GM19193 (cell line): ENCODE data around the gene ZSWIM4.

Experiments used
- POLR2A ChIP-seq: IDR thresholded peaks from 4 replicates; pipeline ENCODE4 v1.6.1; 2011; ENCODE audit not compliant: insufficient read depth, insufficient read length; ENCODE audit errors: extremely low read depth

The ZSWIM4 gene

GRCh38 chr19:13823256-13823655 lies 28.0 kb downstream of the ZSWIM4 start:
- no peak for TF ChIP-seq POLR2A

- TF ChIP-seq POLR2A = no peak
Measured at GRCh38 chr19:13823901-13824300, 28.7 kb downstream of the ZSWIM4 start.

GRCh38 chr19:13824703-13825102 lies 29.5 kb downstream of the ZSWIM4 start:
- TF ChIP-seq POLR2A = no peak

GRCh38 chr19:13825489-13826441 lies 30.5 kb downstream of the ZSWIM4 start:
- no peak for TF ChIP-seq POLR2A

DNA sequence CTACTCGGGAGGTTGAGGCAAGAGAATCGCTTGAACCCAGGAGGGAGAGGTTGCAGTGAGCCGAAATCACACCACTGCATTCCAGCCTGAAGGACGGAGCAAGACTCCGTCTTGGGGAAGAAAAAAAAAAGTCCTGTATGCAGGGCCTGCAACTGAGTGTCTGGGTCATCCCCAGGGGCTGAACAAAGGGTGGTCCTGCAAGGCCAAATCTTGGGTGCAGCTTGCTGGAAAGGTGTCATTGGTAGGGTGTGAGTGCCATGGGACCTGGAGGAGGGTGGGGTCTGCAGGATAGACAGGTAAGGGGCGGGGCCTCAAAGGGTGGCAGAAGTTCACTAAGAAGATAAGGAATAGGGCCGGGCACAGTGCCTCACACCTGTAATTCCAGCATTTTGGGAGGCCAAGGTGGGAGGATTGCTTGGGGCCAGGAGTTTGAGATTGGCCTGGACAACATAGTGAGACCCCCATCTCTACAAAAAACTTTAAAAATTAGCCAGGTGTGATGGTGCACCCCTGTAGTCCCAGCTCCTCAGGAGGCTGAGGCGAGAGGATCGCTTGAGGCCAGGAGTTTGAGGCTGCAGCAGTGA lies 31.5 kb downstream of the ZSWIM4 start:
- TF ChIP-seq POLR2A = no peak

DNA sequence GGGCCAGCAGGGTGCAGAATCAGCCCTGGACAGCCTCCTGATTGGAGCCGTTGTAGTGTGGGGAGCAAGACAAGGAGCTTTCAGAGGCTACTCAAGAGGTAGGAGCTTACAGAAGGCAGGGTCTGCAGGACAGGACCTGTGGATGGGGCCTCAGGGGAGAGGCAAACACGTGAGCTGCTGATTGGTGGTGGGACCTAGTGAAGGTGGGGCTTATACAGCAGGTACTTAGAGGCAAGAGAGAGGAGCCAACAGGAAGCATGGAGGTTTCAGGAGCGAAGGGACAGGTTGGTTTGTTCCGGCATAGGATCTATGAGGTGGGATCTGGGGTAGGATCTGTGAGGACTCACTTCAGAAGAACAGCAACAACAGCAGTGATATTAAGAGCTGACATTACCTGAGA lies 32.4 kb downstream of the ZSWIM4 start:
- no peak for TF ChIP-seq POLR2A

DNA sequence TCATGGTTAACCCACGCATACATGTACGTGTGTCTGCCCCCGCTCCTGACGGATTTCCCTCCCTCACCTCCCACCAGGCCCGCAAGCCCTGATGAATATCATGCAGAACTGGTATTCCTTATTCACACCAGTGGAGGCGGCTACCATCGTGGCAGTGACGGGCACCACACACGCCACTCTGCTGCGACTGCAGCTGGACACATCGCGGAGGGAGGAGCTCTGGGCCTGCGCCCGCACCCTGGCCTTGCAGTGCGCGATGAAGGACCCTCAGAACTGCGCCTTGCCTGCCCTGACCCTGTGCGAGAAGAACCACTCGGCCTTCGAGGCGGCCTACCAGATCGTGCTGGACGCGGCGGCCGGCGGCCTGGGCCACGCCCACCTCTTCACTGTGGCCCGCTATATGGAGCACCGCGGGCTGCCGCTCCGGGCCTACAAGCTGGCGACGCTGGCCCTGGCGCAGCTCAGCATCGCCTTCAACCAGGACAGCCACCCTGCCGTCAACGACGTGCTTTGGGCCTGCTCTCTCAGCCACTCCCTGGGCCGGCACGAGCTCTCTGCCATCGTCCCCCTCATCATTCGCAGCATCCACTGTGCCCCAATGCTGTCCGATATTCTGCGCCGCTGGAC lies 35.0 kb downstream of the ZSWIM4 start:
- TF ChIP-seq POLR2A = no peak

DNA sequence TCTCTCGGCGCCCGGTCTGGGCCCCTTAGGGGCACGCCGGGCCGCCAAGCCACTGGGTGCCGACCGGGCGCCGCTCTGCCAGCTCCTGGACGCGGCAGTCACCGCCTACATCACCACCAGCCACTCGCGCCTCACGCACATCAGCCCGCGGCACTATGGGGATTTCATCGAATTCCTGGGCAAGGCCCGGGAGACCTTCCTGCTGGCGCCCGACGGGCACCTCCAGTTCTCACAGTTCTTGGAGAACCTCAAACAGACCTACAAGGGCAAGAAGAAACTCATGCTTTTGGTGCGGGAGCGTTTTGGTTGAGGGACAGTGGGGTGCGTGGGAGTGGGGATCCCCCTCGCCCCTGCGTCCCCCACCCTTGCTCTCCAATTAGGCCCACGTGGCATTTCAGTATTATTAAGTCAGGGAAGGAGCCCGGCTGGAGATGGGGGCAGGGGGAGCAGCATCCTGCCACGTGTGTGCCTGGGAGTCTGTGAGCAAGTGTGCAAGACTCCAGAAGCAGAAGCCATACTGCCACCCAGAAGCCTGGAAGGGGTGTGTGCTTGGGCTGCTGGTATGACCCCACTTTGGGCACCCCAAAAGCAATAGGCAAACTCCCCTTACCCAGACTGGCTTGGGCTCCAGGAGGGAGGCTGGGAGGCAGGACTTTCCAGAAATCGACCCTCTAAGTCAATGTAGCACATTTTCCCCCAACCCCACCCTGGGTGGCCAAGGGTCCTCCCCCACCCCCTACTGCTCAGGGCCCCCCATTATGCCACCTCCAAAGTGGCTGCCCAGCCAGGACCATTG lies 35.7 kb downstream of the ZSWIM4 start:
- no peak for TF ChIP-seq POLR2A

- no peak for TF ChIP-seq POLR2A
Measured at GRCh38 chr19:13831537-13832467, 36.6 kb downstream of the ZSWIM4 start.

GRCh38 chr19:13833330-13834243 lies 38.3 kb downstream of the ZSWIM4 start:
- TF ChIP-seq POLR2A = peak; percentile 39

GRCh38 chr19:13834244-13835069 lies 39.2 kb downstream of the ZSWIM4 start:
- no peak for TF ChIP-seq POLR2A
